GM20431 (cell line): ENCODE results near the gene ACAA1.
"Not testable (repeated sequence)": the region's sequence is repeated elsewhere in the genome, so short reads cannot be mapped to it uniquely, and the experiment has no call there.

Experiments used
- in situ Hi-C: fragments of 300-500 bp; cut with MseI, MboI; formaldehyde crosslinking; loops from one replicate; pipeline ENCODE4 v1.15.0; 2020; ENCODE audit warnings: low sequenced_read_pairs; ENCODE audit not compliant: unreplicated experiment

Gene ACAA1

DNA sequence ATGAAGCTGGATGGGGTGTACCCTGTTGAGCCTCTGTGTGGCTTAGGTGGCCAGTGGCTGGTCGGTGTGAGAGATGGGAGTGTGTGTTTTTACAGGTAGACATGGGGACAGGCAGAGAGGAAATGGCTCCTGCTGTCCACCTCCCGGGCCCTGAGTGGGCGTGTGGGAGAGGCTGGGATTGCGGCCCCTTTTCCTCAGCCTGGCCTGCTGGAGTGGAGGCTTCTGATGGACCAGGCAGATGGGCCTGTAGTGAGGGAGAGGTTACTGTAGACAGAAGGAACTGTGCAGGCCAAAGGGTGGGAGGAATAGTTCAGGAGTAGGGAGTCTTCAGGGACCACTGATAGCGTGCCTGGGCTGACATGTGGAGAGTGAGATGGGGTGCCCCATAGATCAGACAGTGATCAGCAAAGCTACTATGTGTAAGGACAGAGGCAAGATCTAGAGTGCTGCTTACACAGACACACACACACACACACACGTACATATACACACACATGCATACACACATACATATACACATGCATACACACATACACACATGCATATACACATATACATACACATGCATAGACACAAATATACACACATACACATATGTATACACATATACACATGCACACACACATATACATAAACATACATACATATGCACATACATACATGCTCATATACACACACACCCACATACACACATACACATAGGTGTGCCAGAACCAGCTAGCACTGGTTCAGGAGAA lies 26.4 kb downstream of the ACAA1 start:
- in situ Hi-C loops = no loop called here

DNA sequence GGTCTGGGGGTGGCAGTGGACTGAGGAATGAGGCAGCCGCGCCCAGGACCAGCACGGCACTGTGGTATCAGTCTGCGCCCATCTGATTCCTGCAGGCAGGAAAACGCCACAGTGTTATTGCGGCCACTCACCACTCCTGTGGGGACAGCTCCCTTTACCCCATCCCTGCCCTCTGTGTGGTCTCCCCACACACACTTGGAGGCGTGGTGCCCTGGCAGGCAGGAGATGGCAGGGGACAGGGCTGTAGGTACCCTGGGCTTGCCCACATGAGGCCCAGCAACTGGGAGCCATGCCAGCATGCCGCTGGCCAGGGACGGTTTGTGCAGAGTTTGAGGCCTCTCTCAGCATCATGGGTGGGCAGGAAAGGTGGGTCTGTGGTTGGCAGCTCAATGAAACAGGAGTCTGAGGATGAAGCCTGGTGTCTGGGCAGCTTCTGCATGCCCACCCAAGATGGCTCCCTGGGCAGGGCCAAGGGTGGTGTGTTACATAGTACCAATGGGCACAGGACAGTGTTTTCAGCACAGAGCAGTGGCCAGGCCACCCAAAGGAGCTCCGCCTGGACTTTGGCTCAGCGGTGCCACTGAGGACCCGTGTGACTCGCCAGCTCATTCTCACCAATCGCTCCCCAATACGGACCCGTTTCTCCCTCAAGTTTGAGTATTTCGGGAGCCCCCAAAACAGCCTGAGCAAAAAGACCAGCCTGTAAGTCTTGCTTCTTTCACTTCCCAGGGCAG lies 27.2 kb downstream of the ACAA1 start:
- in situ Hi-C loops = no loop called here

DNA sequence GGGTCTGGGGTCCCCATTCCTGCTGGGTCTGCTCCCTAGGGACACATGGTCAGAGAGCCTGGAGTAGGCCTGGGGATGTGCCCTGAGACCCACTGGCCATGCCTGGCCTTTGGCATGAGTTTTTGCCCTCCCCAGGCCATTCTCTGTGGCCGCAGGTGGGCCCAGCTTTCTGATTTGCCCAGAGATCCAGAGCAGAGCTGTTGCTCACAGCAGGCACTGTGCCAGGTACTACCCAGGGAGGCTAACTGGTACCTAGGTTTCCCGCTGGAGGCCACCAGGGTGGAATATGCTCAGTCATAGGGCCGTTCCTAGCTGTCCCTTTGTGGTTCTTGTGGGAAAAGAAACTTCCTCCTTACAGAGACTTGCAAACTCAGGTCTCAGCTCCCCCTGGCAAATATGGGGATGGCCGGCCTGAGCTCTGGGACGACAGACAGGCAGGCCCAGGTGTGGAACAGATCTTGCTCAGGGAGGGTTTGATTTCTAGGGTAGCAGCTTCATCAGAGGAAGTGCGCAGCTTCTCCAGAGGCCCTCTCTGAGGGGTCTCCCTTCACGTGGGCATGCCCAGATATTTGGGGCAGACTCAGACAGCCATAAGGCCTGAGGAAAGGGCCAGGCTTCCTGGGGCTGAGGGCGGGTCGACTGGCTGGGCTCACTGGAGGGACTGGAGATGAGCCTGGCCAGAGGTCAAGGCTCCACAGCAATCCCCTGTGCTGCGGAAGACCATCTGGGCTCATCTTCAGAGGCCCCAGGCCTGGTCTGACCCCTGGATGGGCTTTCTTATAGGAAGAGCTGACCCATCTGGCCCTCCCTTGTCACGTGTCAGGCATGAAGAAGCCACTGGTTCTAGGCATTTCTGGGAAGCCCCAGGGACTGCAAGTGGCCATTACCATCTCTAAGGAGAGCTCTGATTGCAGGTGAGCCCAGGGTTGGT lies 28.0 kb downstream of the ACAA1 start:
- in situ Hi-C loops = no loop called here

DNA sequence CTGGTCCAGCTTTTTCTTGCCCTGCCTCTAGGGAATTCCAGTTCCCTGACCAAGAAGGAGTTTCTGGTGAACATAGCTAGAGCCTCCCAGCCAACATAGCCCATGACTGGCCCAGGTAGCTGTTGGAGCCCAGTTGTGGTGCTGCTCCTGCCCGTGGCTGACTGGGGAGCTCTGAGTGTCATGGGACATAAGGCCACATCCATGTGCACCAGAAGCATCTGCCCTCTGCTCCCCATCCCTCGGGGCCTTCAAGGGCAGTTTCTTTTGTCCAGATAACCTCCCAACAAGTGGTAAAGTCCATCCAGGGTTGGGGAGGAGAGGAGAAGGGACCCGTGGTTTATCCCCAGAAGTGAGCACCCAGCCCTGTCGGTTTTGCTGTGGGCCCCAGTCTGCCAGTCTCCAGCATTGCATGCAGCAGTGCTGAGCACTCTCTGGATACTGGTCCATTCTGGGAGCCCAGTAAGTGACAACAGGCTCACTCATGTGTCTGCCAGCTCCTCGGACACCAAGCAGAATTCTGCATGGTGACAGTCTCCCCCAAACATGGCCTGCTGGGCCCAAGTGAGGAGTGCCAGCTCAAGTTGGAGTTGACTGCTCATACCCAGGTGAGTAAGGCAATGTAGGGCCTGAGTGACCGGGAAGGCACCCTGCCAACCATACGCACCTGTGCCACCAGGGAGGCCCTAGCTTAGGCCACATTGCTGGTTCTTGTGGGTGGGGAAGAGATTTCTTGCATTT lies 28.8 kb downstream of the ACAA1 start:
- in situ Hi-C loops = no loop called here

DNA sequence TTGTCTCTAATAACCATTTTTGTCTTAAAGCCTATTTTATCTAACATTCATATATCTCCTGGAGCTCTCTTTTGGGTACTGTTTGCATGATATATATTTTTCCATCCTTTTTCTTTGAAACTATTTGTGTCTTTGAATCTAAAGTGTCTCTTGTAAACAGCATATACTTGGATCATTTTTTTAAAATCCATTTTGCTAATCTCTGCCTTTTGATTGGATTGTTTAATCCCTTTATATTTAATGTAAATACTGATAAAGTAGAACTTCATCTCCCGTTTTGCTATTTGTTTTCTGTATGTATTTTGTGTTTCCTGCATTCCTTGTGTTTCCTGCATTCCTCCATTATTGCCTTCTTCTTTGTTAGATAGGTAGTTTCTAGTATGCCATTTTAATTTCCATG lies 31.4 kb downstream of the ACAA1 start:
- in situ Hi-C loops = no loop called here

DNA sequence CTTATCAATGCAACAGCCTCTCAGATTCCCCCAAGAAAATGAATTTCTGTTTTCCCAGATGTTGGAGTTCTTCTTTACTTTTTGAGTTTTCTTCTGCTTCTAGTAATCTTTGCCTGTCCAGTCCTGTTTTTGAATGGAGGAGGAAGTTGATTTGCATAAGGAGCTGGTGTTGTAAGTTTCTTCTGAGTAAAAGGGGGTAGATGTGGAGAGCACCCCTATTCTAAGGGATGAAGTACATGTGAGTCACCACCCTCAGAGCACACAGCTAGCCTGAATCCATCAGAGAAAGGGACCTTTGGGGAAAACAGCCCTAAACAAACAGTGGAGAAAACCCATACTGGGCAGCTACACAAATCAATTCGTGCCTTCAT lies 34.5 kb downstream of the ACAA1 start:
- in situ Hi-C loops = no loop called here

DNA sequence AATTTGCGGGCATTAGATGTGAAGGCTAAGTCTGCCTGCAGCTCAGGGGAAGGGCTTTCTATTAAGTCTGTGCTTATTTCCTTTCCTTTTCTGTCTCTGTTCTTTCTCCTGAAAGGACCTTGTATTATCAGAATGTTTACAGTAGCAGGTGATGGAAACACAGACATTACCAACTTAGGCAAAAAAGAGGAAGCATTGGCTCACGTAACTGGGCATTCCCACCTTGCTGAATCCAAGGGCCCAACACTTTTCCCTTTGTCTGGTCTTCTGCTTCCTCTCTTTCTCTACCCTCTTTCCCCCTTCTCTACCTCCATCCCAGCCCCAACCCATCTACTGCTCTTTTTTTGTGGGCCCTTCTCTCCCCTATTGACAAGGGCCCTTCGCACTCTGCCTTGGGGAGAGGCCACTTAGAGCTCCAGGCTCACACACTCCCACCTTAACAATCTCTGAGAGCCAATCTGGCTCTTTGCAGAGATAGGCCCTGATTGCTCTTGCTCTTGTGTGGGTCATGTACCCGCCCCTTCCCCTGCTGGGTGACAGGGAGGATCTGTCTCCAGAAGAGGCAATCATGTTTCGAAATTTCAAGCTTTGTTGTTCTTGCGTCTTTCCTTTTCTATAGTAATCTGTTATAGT lies 35.0 kb downstream of the ACAA1 start:
- in situ Hi-C loops = no loop called here

DNA sequence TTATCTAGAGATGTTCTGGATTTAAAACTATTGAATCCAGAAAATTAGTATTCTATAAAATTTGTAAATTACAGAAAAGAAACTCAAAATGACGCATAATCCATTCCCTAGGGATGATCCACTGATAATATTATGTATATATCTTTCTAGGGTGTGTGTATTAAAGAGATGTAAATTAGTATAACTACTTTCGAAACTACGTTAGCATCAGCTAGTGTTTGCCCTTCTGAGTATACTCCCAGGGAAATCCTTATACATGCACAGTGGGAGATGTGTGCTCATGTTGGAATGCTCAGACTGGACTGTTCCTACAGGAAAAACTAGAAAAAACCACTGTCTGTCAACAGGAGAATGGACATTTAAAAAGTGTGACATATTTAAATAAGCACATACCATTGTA lies 36.4 kb downstream of the ACAA1 start:
- in situ Hi-C loops = no loop called here

DNA sequence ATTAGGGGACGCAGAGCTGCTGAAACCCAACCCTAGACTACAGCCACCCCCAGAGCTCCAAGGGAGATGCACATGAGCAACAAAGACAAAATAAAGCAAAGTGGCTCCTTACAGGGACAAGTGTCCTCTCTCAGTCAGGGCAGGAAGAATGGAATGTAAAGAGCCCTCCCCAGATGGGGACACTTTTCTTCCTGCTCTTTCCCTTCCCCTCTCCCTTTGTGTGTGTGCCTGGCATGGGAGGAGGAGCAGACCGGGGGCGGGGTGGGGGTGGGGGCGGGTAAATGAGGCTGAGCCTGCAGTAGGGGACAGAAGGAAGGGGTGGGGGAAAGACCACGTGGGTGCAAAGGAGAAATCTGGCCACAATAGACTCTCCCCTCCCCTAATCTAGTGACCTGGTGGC lies 37.4 kb downstream of the ACAA1 start:
- in situ Hi-C loops = no loop called here

DNA sequence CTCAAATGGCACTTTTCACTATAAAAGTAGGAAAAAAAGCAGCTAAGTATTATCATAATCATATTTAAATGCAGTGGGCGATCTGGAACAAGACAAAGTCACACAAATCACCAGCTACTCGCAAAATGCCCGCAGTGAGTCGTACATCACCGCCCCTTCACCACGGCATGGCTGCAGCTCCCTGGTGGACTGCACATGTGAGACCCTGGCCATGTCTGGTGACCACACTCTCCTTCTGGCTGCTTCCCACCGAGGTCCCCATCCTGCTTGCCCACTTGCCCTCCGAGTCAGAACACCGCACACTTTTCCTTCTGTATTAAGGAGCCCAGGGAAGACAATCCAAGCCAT lies 38.6 kb downstream of the ACAA1 start:
- in situ Hi-C loops = no loop called here

DNA sequence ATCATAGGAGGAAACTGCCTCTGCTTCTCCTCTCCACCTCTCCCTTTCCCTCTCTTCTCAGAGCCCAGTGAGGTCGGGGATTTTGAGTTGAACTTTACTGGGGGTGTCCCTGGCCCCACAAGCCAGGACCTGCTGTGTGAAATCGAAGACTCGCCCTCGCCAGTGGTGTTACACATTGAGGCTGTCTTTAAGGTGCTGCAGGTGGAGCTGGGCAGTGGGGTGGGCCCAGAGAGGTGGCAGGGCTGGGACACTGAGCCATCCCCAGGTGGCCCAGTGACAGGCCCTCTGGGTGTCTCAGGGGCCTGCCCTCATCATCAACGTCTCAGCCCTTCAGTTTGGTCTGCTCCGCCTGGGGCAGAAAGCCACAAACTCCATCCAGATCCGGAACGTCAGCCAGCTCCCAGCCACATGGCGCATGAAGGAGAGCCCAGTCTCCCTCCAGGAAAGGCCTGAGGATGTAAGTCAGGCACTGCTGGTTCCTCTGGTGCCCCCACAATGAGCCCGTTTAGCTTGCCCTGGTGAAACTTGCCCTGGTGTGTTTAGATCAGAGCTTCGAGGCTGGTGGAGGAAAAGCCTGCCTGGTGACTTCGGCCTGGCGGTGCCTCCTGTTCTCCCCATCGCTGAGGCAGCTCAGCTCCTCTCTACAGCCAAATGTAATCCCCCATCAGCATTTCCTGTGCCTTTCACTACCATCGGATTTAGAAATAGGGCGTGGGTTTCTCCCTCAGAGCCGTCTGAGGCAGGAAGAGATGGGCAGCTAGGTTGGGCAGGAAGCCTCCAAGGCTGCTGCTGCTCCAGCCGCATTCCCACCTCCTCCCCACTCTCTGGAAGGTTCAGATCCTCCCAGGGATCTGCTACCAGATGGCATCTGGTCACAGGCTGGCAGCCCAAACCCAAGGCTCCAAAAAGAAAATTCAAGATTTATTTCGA lies 39.2 kb downstream of the ACAA1 start:
- in situ Hi-C loops = no loop called here

DNA sequence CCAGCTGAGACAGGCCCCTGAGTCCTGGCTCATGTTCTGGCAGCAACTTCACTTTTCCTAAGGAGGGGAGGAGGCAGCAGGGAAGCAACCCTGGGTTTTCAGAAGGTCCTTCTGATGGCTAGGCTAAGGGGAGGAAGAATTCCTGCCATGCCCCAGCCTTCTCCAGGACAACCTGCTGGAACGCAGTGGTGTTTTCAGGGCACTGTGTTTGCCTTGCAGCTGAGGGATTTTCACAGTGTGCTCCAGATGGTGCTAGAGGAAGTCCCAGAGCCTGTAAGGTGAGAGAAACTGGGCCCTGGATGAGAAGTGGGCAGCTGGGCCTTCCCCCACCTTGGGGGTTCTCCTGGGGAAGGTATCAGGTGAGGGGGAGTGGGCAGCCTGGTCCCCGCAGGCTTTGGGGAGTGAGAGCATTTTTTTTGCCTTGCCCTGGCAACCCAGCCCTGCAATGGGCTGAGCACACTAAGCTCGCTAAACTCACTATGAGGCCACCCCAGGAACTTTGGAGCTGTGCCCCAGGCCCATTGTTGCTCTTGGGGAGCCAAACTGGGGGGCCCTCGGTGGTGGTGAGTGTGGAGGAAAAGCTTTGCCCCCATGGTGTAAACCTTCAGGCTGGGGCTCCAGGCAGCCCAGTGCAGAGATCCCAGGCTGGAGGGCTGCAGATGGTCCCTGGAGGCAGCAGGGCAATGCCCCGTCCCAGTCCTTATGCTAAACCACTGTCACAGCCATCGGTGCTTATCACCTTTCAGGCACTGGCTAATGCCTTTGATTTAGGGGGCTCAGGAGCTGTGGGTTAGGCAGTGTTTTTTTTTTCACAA lies 41.1 kb downstream of the ACAA1 start:
- in situ Hi-C loops = no loop called here

DNA sequence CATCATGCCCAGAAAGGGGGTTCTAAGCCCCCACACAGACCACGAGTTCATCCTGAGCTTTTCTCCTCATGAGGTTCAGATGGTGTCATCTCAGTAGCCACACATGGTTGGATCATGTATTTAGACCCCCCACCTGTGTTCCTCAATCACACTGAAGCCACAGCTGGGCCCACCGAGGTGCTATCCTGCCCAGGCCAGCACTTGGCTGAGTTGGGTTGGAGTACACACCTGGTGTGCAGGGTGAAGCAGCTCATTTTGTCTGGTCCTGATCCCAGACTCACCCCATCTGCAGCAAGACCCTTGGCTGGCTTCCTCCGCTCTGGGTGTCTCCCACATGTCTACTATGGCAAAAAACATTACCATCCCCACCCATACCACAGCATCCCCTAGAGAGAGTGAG lies 41.9 kb downstream of the ACAA1 start:
- in situ Hi-C loops = no loop called here

DNA sequence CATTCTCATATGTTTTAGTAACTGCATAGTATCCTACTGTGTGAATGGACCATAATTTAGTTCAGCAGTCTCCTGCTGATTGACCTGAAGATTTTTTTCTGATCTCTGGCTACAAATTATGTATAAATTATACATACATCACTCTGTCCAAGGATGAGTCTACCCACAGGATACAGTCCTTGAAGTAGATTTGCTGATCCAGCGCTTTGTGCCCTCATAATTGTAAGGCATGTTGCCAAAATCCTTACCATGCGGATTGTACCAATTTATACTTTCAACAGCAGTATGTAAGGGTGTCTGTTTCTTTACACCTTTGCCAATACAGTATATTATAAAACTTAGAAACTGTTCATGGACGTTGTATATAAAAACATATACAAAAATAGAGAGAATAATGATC lies 46.5 kb downstream of the ACAA1 start:
- in situ Hi-C loops = no loop called here

DNA sequence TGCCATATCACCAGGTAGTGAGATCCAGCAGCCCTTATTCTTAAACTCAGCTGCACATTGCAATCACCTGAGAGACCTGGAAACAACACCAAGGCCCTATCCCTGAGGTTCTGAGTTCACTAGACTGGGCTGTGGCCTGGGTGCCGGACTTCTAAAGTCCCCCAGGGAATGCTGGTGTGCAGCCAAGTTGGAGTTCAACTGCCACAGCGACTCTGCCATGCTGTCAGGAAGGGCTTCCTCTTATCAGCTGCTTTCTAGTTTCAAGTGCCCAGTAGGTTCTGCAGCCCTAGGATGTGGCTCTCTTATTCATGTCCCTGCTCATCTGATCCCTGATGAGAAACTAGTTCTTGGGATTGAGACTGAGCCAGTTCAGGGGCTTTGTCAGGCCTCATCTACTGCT lies 47.8 kb downstream of the ACAA1 start:
- in situ Hi-C loops = no loop called here

DNA sequence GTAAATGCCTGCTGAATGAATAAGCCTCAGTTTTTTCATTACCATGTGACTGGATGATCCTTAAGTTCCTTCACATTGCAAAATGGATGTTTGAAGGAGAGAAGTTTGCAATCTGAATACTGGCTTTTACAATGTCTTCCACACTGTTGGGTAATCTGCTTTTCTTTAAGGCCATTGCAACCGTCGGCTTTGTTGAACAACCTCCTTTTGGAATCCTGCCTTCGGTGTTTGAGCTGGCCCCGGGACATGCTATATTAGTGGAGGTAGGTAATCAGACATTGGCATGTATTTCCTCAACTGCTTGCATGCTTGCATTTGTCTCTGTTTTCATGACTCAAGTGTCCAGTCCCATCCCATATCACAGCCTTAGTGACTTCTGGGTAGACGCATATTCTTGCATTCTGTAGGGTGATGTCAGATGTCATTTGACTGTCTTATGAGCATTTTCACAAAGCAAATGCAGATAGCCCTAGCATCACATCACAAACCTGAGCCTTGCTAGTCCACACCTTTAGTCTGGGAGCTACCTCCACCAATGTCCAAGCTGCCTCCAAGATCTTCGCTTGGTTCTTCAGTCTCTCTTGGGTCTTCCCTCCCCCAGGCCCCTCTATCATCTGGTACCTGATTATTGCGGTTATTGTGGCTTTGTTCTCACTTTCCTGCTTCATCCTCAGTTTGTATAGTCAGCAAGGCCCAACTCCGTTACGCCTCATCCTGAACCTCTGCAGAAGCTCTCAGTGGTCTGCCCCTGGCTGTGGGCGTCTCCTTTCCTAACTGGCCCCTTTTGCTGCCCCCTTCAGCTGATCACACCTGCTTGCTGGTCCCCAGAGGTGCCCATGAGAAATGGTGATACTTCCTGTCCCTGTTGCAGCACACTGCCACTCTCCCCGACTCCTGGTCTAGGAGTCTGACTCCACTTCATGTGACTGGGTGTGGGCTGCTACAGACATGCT lies 48.5 kb downstream of the ACAA1 start:
- in situ Hi-C loops = no loop called here

DNA sequence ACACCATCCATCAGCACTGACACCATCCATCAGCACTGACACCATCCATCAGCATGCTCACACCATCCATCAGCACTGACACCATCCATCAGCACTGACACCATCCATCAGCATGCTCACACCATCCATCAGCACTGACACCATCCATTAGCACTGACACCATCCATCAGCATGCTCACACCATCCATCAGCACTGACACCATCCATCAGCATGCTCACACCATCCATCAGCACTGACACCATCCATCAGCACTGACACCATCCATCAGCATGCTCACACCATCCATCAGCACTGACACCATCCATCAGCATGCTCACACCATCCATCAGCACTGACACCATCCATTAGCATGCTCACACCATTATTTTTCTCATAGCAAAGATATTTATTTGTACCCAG lies 49.6 kb downstream of the ACAA1 start:
- in situ Hi-C loops = not testable (repeated sequence)
